HEK293T (cell line): ENCODE measurements around the gene MPV17L2.

Experiments used
- CTCF ChIA-PET: fragments of 350-600 bp; formaldehyde crosslinking; extraction: SDS; loops from one replicate; lab custom pipeline; 2021; ENCODE audit warnings: antibody characterized with exemption, inconsistent platforms; lab: Yijun Ruan, JAX
- POLR2A ChIA-PET: fragments of 350-600 bp; formaldehyde crosslinking; extraction: SDS; loops from one replicate; lab custom pipeline; 2020; ENCODE audit warnings: antibody characterized with exemption, inconsistent platforms; lab: Yijun Ruan, JAX
- DNase-seq: peaks from one replicate; pipeline ENCODE4 v3.0.0; 2012; ENCODE audit warnings: mixed read lengths; ENCODE audit errors: extremely low spot score
- ARNT ChIP-seq: fragments of 450-650 bp; IDR thresholded peaks from 2 replicates; pipeline ENCODE4 v1.6.1; 2017; ENCODE audit warnings: mild to moderate bottlenecking
- BHLHE40 ChIP-seq: fragments of 450-650 bp; IDR thresholded peaks from 2 replicates; pipeline ENCODE4 v1.6.1; 2016; ENCODE audit warnings: mild to moderate bottlenecking, moderate library complexity, borderline replicate concordance
- CTBP1 ChIP-seq: fragments of 450-650 bp; IDR thresholded peaks from 2 replicates; pipeline ENCODE4 v1.6.1; 2016; ENCODE audit warnings: borderline replicate concordance
- ELF4 ChIP-seq: fragments of 450-650 bp; IDR thresholded peaks from 2 replicates; pipeline ENCODE4 v1.6.1; 2017; ENCODE audit warnings: antibody characterized with exemption
- FOXA1 ChIP-seq: fragments of 450-650 bp; IDR thresholded peaks from 2 replicates; pipeline ENCODE4 v1.6.1; 2016; ENCODE audit warnings: mild to moderate bottlenecking
- FOXK2 ChIP-seq: fragments of 450-650 bp; IDR thresholded peaks from 2 replicates; pipeline ENCODE4 v1.6.1; 2016; ENCODE audit warnings: mild to moderate bottlenecking
- FOXM1 ChIP-seq: fragments of 450-650 bp; IDR thresholded peaks from 2 replicates; pipeline ENCODE4 v1.6.1; 2017; ENCODE audit warnings: mild to moderate bottlenecking, borderline replicate concordance
- HDGF ChIP-seq: fragments of 450-650 bp; IDR thresholded peaks from 2 replicates; pipeline ENCODE4 v1.6.1; 2017; ENCODE audit warnings: antibody characterized with exemption, borderline replicate concordance
- L3MBTL2 ChIP-seq: fragments of 450-650 bp; conservative IDR thresholded peaks from 2 replicates; pipeline ENCODE4 v1.6.1; 2016; ENCODE audit warnings: mild to moderate bottlenecking
- LEF1 ChIP-seq: fragments of 450-650 bp; IDR thresholded peaks from 2 replicates; pipeline ENCODE4 v1.6.1; 2017; ENCODE audit warnings: mild to moderate bottlenecking, borderline replicate concordance
- NFRKB ChIP-seq: fragments of 450-650 bp; IDR thresholded peaks from 2 replicates; pipeline ENCODE4 v1.6.1; 2016; ENCODE audit warnings: mild to moderate bottlenecking, moderate library complexity
- PKNOX1 ChIP-seq: fragments of 450-650 bp; IDR thresholded peaks from 2 replicates; pipeline ENCODE4 v1.6.1; 2016
- SP1 ChIP-seq: fragments of 450-650 bp; IDR thresholded peaks from 2 replicates; pipeline ENCODE4 v1.6.1; 2017
- SUZ12 ChIP-seq: fragments of 450-650 bp; IDR thresholded peaks from 2 replicates; pipeline ENCODE4 v1.6.1; 2016; ENCODE audit warnings: mild to moderate bottlenecking
- TARDBP ChIP-seq: fragments of 450-650 bp; IDR thresholded peaks from 2 replicates; pipeline ENCODE4 v1.6.1; 2016
- ZNF384 ChIP-seq: fragments of 450-650 bp; IDR thresholded peaks from 2 replicates; pipeline ENCODE4 v1.6.1; 2016

MPV17L2 gene

GRCh38 chr19:18172331-18173053 is 20.5 kb upstream of the MPV17L2 start:
- DNase-seq: no peak
- ChIA-PET POLR2A (no interaction called here), CTCF (no interaction called here)

GRCh38 chr19:18173054-18173571 is 19.9 kb upstream of the MPV17L2 start:
- TF ChIP-seq ARNT: no peak
- TF ChIP-seq LEF1: no peak
- TF ChIP-seq SP1: no peak
- TF ChIP-seq FOXK2: no peak
- no peak for TF ChIP-seq SUZ12
- no peak for DNase-seq
- CTCF ChIA-PET: no interaction called here
- POLR2A ChIA-PET: no interaction called here

More at GRCh38 chr19:18172331-18173053, 20.5 kb upstream of the MPV17L2 start:
- TF ChIP-seq CTBP1 (no peak), HDGF (no peak), SP1 (no peak), PKNOX1 (peak; percentile 52; the same call in 1 of the 2 replicates), TARDBP (no peak), ZNF384 (no peak)

- CTCF ChIA-PET: interaction anchor here (0.6 to 0.7 kb wide), 2 partner anchors 61 to 74 kb away, joined by 3 read pairs; no protein-coding TSS in a partner anchor
- peak; percentile 58; the same call in 1 of the 2 replicates for TF ChIP-seq L3MBTL2
- no peak for TF ChIP-seq NFRKB
- peak; percentile 68 for DNase-seq
- POLR2A ChIA-PET: no interaction called here
Measured at GRCh38 chr19:18173572-18174288, 19.3 kb upstream of the MPV17L2 start, which contains the start of gene IFI30. IFI30 (plus strand) TSS chr19:18173813; CDS start chr19:18173842, 29 bp downstream.

- ChIA-PET CTCF (no interaction called here), POLR2A (no interaction called here)
- TF ChIP-seq HDGF: no peak
- no peak for DNase-seq
Measured at GRCh38 chr19:18174983-18175382, 18.0 kb upstream of the MPV17L2 start.

- ChIA-PET POLR2A (interaction anchor here (1.7 kb wide), 1 partner anchor 16 kb away, joined by 8 read pairs; the partner anchor contains the start of gene MPV17L2), CTCF (no interaction called here)
- TF ChIP-seq PKNOX1 (no peak), CTBP1 (no peak), ZNF384 (no peak), FOXA1 (no peak), FOXM1 (no peak), L3MBTL2 (no peak), LEF1 (no peak), BHLHE40 (no peak), ARNT (no peak), SUZ12 (no peak), HDGF (no peak), SP1 (no peak), FOXK2 (no peak), NFRKB (no peak), TARDBP (no peak), ELF4 (no peak)
- DNase-seq: no peak
Measured at GRCh38 chr19:18176367-18177310, 16.4 kb upstream of the MPV17L2 start.

GRCh38 chr19:18179957-18180356 is 13.1 kb upstream of the MPV17L2 start:
- CTCF ChIA-PET: no interaction called here
- DNase-seq: no peak
- TF ChIP-seq SUZ12 (no peak), CTBP1 (no peak), HDGF (no peak), NFRKB (no peak), FOXM1 (no peak), FOXK2 (no peak), FOXA1 (no peak), ARNT (no peak), BHLHE40 (no peak), SP1 (no peak), ZNF384 (no peak), LEF1 (no peak), ELF4 (no peak), PKNOX1 (no peak), TARDBP (no peak)
- POLR2A ChIA-PET: no interaction called here
